Natural killer cell treated with Interleukin-12 subunit alpha and Interleukin-12 subunit beta and Interleukin-15 and Interleukin-18, amount 100 ng/mL, for 72 hours (primary cell): ENCODE results near the gene STRA6. TPM values are rescaled to one million over a fixed set of nuclear protein-coding genes. Genes with fewer than 3 reads are reported as not detected.

ENCODE experiments used
- ATAC-seq, 2 donors: fragments of 150-1000 bp; cut with Tn5 transposase in 1 of 2; sonication (Bioruptor Pico), chemical (Tn5 transposase) in 1 of 2; 2 replicates each; pipeline ENCODE4 v1.10.0; 2021
- DNase-seq: peaks from one replicate; pipeline ENCODE4 v3.0.0; 2022; ENCODE audit warnings: low spot score
- H3K27ac Mint-ChIP-seq, 2 donors: 1 replicate in 1 of 2; 2 replicates in 1 of 2; pipeline ENCODE4 v1.8.0; 2022; ENCODE audit warnings: mixed read lengths in 2 of 2, mild to moderate bottlenecking in 1 of 2, moderate library complexity in 1 of 2
- H3K27me3 Mint-ChIP-seq, 2 donors: 1 replicate in 1 of 2; 2 replicates in 1 of 2; pipeline ENCODE4 v1.8.0; 2022; ENCODE audit warnings: mixed read lengths in 2 of 2
- H3K36me3 Mint-ChIP-seq: one replicate; pipeline ENCODE4 v1.8.0; 2022; ENCODE audit warnings: mixed read lengths
- H3K4me1 Mint-ChIP-seq, 2 donors: 1 replicate in 1 of 2; 2 replicates in 1 of 2; pipeline ENCODE4 v1.8.0; 2022; ENCODE audit warnings: low read depth in 2 of 2, mixed read lengths in 2 of 2, mild to moderate bottlenecking in 1 of 2
- H3K4me3 Mint-ChIP-seq: one replicate; pipeline ENCODE4 v1.8.0; 2022; ENCODE audit warnings: mixed read lengths
- H3K9me3 Mint-ChIP-seq: 2 replicates; pipeline ENCODE4 v1.8.0; 2022; ENCODE audit warnings: mixed read lengths
- total RNA-seq, 2 donors: library from RNA; stranded (reverse); gene quantifications; one replicate each; pipeline ENCODE4 v1.2.3, GENCODE V29; 2022

STRA6 gene
- total RNA-seq, result not detected

- Mint-ChIP-seq H3K36me3 (no peaks in the 10 kb centered on the region), H3K4me3 (no peak within 1 kb of the TSS), H3K27ac (no peak within 1 kb of the TSS), H3K9me3 (no peaks in the 10 kb centered on the region), H3K4me1 (no peaks in the 10 kb centered on the region), H3K27me3 (peaks cover 3 to 6% of the 10 kb centered on the region in 2 donors)
- DNase-seq (no peak), ATAC-seq (no peak)
Measured at GRCh38 chr15:74202452-74203401, at the start of gene STRA6. Gene STRA6 (minus strand): TSS chr15:74202787. CDS start chr15:74202267, 520 bp downstream.

- Mint-ChIP-seq H3K27ac (no peak overlapping the region), H3K4me3 (no peak overlapping the region), H3K9me3 (no peaks in the 10 kb centered on the region), H3K27me3 (peaks cover 8 to 16% of the 10 kb centered on the region in 2 donors), H3K4me1 (no peaks in the 10 kb centered on the region), H3K36me3 (no peaks in the 10 kb centered on the region)
- ATAC-seq (no peak), DNase-seq (no peak)
Measured at GRCh38 chr15:74252291-74252690, 49.7 kb upstream of the STRA6 start.

- Mint-ChIP-seq H3K4me1 (no peaks in the 10 kb centered on the region), H3K27me3 (peaks cover 10 to 23% of the 10 kb centered on the region in 2 donors), H3K27ac (no peak overlapping the region), H3K36me3 (no peaks in the 10 kb centered on the region), H3K9me3 (no peaks in the 10 kb centered on the region), H3K4me3 (no peak overlapping the region)
- peak; percentile 21 to 27 for ATAC-seq
- no peak for DNase-seq
Measured at GRCh38 chr15:74251131-74251811, 48.7 kb upstream of the STRA6 start.

GRCh38 chr15:74250266-74250665 is 47.7 kb upstream of the STRA6 start:
- Mint-ChIP-seq H3K27me3 (peaks cover 13 to 28% of the 10 kb centered on the region in 2 donors), H3K4me3 (no peak overlapping the region), H3K36me3 (no peaks in the 10 kb centered on the region), H3K27ac (no peak overlapping the region), H3K9me3 (no peaks in the 10 kb centered on the region), H3K4me1 (no peaks in the 10 kb centered on the region)
- no peak for DNase-seq
- ATAC-seq, result no peak

- Mint-ChIP-seq H3K27ac (no peak overlapping the region), H3K4me3 (no peak overlapping the region), H3K36me3 (no peaks in the 10 kb centered on the region), H3K9me3 (no peaks in the 10 kb centered on the region), H3K4me1 (no peaks in the 10 kb centered on the region), H3K27me3 (peaks cover 33 to 42% of the 10 kb centered on the region in 2 donors)
- ATAC-seq (no peak), DNase-seq (no peak)
Measured at GRCh38 chr15:74245342-74245931, 42.9 kb upstream of the STRA6 start.

GRCh38 chr15:74244822-74245341 is 42.3 kb upstream of the STRA6 start:
- H3K36me3 Mint-ChIP-seq, result no peaks in the 10 kb centered on the region
- H3K4me3 Mint-ChIP-seq, result no peak overlapping the region
- ATAC-seq (no peak), DNase-seq (no peak)
- H3K27me3 Mint-ChIP-seq, result peaks cover 29 to 36% of the 10 kb centered on the region in 2 donors
- no peaks in the 10 kb centered on the region for H3K9me3 Mint-ChIP-seq
- no peak overlapping the region for H3K27ac Mint-ChIP-seq
- H3K4me1 Mint-ChIP-seq, result no peaks in the 10 kb centered on the region

- Mint-ChIP-seq H3K9me3 (no peaks in the 10 kb centered on the region), H3K27me3 (peaks cover 27 to 33% of the 10 kb centered on the region in 2 donors), H3K36me3 (no peaks in the 10 kb centered on the region), H3K27ac (no peak overlapping the region), H3K4me3 (no peak overlapping the region), H3K4me1 (no peaks in the 10 kb centered on the region)
- DNase-seq (no peak), ATAC-seq (no peak)
Measured at GRCh38 chr15:74243431-74243830, 40.8 kb upstream of the STRA6 start.

- H3K9me3 Mint-ChIP-seq, result no peaks in the 10 kb centered on the region
- no peak overlapping the region for H3K4me3 Mint-ChIP-seq
- DNase-seq (no peak), ATAC-seq (peak in 1 of 2 donors; percentile 43)
- H3K27me3 Mint-ChIP-seq, result peaks cover 27 to 32% of the 10 kb centered on the region in 2 donors
- no peak overlapping the region for H3K27ac Mint-ChIP-seq
- no peaks in the 10 kb centered on the region for H3K4me1 Mint-ChIP-seq
- H3K36me3 Mint-ChIP-seq, result no peaks in the 10 kb centered on the region
Measured at GRCh38 chr15:74242441-74243185, 40.0 kb upstream of the STRA6 start.

GRCh38 chr15:74240897-74241614 is 38.5 kb upstream of the STRA6 start:
- Mint-ChIP-seq H3K27me3 (peaks cover 20 to 23% of the 10 kb centered on the region in 2 donors), H3K4me1 (no peaks in the 10 kb centered on the region), H3K36me3 (no peaks in the 10 kb centered on the region), H3K9me3 (no peaks in the 10 kb centered on the region), H3K27ac (no peak overlapping the region), H3K4me3 (no peak overlapping the region)
- ATAC-seq (no peak), DNase-seq (no peak)

- Mint-ChIP-seq H3K9me3 (no peaks in the 10 kb centered on the region), H3K36me3 (no peaks in the 10 kb centered on the region), H3K4me1 (no peaks in the 10 kb centered on the region), H3K27ac (no peak overlapping the region), H3K27me3 (peaks cover 17 to 21% of the 10 kb centered on the region in 2 donors), H3K4me3 (no peak overlapping the region)
- no peak for ATAC-seq
- DNase-seq, result no peak
Measured at GRCh38 chr15:74240002-74240568, 37.5 kb upstream of the STRA6 start.

- H3K27me3 Mint-ChIP-seq, result peaks cover 15 to 17% of the 10 kb centered on the region in 2 donors
- no peak overlapping the region for H3K4me3 Mint-ChIP-seq
- no peaks in the 10 kb centered on the region for H3K4me1 Mint-ChIP-seq
- ATAC-seq (no peak), DNase-seq (no peak)
- H3K27ac Mint-ChIP-seq, result no peak overlapping the region
- no peaks in the 10 kb centered on the region for H3K9me3 Mint-ChIP-seq
- H3K36me3 Mint-ChIP-seq, result no peaks in the 10 kb centered on the region
Measured at GRCh38 chr15:74239051-74239705, 36.6 kb upstream of the STRA6 start.

- H3K9me3 Mint-ChIP-seq, result no peaks in the 10 kb centered on the region
- no peak for ATAC-seq
- no peak for DNase-seq
- H3K27ac Mint-ChIP-seq, result no peak within 1 kb of the TSS
- H3K4me1 Mint-ChIP-seq, result no peaks in the 10 kb centered on the region
- H3K4me3 Mint-ChIP-seq, result no peak within 1 kb of the TSS
- H3K36me3 Mint-ChIP-seq, result no peaks in the 10 kb centered on the region
- H3K27me3 Mint-ChIP-seq, result peaks cover 0 to 7% of the 10 kb centered on the region in 2 donors
Measured at GRCh38 chr15:74235962-74236361, 33.4 kb upstream of the STRA6 start, which contains the start of gene CCDC33. Gene CCDC33 (plus strand): TSS chr15:74236326. CDS start chr15:74236720, 394 bp downstream.
